ENCODE results near the gene XPO5.

XPO5 gene

DNA sequence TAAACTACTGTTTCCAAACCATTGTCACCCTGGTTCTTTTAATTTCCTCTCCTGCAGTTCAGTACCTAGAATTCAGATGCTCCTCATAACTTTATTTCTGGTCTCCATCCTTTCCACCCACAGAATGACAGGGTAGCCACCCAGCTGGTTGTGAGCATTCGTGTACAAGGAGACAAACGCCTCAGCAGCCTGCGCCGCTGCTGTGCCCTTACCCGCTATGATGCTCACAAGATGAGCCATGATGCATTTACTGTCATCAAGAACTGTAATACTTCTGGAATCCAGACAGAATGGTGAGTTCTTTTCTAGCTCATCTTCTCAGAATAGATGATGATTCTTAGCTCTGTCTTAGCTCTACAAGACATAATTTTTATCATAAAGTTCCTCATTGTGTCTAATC lies 34.6 kb upstream of the XPO5 start:
- peaks cover 12% of the 10 kb centered on the region for H3K36me3 ChIP-seq (ENCODE audit: control insufficient read depth, insufficient read depth, low read length)
- no peak overlapping the region for H3K4me3 ChIP-seq (replicated peaks; ENCODE audit: low read depth, low read length)
- TF ChIP-seq, protein P1, sequence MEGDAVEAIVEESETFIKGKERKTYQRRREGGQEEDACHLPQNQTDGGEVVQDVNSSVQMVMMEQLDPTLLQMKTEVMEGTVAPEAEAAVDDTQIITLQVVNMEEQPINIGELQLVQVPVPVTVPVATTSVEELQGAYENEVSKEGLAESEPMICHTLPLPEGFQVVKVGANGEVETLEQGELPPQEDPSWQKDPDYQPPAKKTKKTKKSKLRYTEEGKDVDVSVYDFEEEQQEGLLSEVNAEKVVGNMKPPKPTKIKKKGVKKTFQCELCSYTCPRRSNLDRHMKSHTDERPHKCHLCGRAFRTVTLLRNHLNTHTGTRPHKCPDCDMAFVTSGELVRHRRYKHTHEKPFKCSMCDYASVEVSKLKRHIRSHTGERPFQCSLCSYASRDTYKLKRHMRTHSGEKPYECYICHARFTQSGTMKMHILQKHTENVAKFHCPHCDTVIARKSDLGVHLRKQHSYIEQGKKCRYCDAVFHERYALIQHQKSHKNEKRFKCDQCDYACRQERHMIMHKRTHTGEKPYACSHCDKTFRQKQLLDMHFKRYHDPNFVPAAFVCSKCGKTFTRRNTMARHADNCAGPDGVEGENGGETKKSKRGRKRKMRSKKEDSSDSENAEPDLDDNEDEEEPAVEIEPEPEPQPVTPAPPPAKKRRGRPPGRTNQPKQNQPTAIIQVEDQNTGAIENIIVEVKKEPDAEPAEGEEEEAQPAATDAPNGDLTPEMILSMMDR (IDR thresholded peaks at IDR 0.05; ENCODE audit: insufficient read depth, low read length, poor library complexity, severe bottlenecking), result no peak
- H3K27me3 ChIP-seq (replicated peaks; ENCODE audit: control insufficient read depth, insufficient read depth, low read length), result no peaks in the 10 kb centered on the region
- no peak for DNase-seq (ENCODE audit: extremely low read depth, insufficient read length)

DNA sequence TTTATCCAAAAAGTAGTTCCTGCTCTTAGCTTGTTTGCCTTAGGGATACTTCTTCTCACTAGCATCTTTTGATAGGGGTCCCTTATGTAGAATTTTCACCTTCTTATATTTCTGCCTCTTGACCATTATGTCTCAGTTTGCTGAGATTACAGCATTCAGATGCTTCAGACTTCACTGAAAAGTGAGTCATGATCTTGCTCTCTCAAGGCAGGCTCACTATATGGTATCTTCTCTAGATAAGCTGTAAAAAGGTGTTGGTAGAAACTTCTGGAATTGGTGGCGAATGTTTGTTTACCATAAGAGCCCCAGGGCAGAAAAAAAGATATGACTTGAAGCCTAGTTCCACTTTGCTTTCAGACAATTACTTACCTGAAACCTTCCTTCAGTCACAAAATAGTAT lies 33.6 kb upstream of the XPO5 start:
- Histone ChIP-seq H3K27me3 (replicated peaks; ENCODE audit: control insufficient read depth, insufficient read depth, low read length) (no peaks in the 10 kb centered on the region), H3K36me3 (ENCODE audit: control insufficient read depth, insufficient read depth, low read length) (peaks cover 12% of the 10 kb centered on the region), H3K4me3 (replicated peaks; ENCODE audit: low read depth, low read length) (no peak overlapping the region)
- TF ChIP-seq, protein P1 (IDR thresholded peaks at IDR 0.05; ENCODE audit: insufficient read depth, low read length, poor library complexity, severe bottlenecking), result no peak
- DNase-seq (ENCODE audit: extremely low read depth, insufficient read length), result no peak

DNA sequence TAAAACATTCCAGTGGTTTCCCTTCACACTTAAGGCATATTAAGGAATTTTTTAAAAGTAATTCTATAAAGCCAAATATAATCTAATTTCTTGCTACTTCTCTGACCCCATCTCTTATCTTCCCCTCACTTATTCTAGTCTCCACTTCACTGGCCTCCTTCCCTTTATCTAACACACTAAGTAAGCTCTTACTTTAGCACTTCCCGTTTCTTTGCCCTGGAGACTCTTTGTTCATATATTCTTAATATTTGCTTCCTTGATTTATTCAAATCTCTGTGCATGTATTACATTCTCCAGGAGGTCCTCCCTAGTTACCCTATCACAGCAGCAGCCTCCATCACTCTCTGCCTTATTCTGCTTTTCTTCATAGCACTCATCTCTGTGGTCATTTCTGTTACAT lies 33.0 kb upstream of the XPO5 start:
- Histone ChIP-seq H3K36me3 (ENCODE audit: control insufficient read depth, insufficient read depth, low read length) (peaks cover 7% of the 10 kb centered on the region), H3K27me3 (replicated peaks; ENCODE audit: control insufficient read depth, insufficient read depth, low read length) (no peaks in the 10 kb centered on the region), H3K4me3 (replicated peaks; ENCODE audit: low read depth, low read length) (no peak overlapping the region)
- DNase-seq (ENCODE audit: extremely low read depth, insufficient read length), result no peak
- TF ChIP-seq, protein P1 (IDR thresholded peaks at IDR 0.05; ENCODE audit: insufficient read depth, low read length, poor library complexity, severe bottlenecking), result no peak

DNA sequence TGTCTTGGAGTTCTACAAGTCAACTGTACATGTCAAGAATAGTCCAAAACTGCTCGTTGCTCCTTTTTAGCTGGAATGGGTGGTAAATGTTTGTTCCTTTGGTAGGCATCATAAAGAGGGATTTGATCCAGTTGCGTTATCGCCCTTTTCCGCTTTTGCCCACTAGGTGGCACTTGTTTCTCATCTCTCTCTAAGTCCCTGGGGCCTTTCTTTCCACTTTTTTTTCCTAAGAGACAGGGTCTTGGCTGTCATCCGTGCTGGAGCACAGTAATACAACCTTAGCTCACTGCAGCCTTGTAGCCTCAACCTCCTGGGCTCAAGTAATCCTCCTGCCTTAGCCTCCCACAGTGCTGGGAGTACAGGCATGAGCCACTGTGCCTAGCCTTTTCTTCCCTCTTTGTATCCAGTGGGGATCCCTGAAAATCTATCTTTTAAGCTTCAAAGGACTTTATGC lies 32.5 kb upstream of the XPO5 start:
- DNase-seq (ENCODE audit: extremely low read depth, insufficient read length), result no peak

DNA sequence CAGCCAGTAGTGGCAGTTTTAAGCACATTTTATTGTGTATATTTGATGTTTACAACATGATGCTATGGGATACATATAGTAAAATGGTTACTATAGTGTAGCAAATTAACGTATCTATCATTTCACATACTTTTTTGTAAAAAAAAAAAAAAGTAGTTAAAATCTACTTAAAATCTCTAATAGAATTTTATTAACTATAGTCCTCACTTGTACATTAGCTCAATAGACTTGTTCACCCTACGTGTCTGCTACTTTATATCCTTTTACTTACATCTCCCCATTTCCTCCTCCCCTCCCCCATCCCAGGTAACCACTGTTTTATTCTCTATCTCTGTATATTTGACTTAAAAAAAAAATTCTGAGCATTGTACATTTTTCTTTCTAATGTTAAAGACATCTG lies 30.2 kb upstream of the XPO5 start:
- Histone ChIP-seq H3K36me3 (ENCODE audit: control insufficient read depth, insufficient read depth, low read length) (peaks cover 7% of the 10 kb centered on the region), H3K4me3 (replicated peaks; ENCODE audit: low read depth, low read length) (no peak overlapping the region), H3K27me3 (replicated peaks; ENCODE audit: control insufficient read depth, insufficient read depth, low read length) (no peaks in the 10 kb centered on the region)
- no peak for DNase-seq (ENCODE audit: extremely low read depth, insufficient read length)
- TF ChIP-seq, protein P1 (IDR thresholded peaks at IDR 0.05; ENCODE audit: insufficient read depth, low read length, poor library complexity, severe bottlenecking), result no peak

More for the DNA sequence above, 32.5 kb upstream of the XPO5 start:
- Histone ChIP-seq H3K4me3 (replicated peaks; ENCODE audit: low read depth, low read length) (no peak overlapping the region), H3K36me3 (ENCODE audit: control insufficient read depth, insufficient read depth, low read length) (peaks cover 5% of the 10 kb centered on the region), H3K27me3 (replicated peaks; ENCODE audit: control insufficient read depth, insufficient read depth, low read length) (no peaks in the 10 kb centered on the region)
- TF ChIP-seq, protein P1 (IDR thresholded peaks at IDR 0.05; ENCODE audit: insufficient read depth, low read length, poor library complexity, severe bottlenecking), result peak; percentile 79

DNA sequence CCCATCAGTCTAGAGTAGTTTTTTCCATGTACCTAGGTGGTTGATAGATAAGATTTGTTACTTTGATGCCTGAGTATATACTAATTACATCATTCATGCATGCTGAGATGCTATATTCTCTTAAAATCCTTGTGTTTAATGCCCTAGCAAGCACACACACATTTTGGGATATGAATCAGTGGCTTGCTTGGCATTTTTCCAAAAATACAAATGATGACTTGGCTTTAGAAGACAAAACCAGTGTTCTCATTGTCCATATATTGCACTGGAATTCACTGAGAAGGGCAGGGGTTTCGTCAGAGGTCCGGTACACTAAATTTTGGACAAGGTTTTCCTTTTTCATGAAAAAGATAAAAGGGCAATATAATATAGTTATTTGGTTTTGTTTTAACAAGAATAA lies 28.3 kb upstream of the XPO5 start:
- DNase-seq (ENCODE audit: extremely low read depth, insufficient read length), result no peak
- peaks cover 4% of the 10 kb centered on the region for H3K36me3 ChIP-seq (ENCODE audit: control insufficient read depth, insufficient read depth, low read length)
- TF ChIP-seq, protein P1 (IDR thresholded peaks at IDR 0.05; ENCODE audit: insufficient read depth, low read length, poor library complexity, severe bottlenecking), result no peak

More for the DNA sequence above, 28.3 kb upstream of the XPO5 start:
- H3K4me3 ChIP-seq (replicated peaks; ENCODE audit: low read depth, low read length), result no peak overlapping the region
- no peaks in the 10 kb centered on the region for H3K27me3 ChIP-seq (replicated peaks; ENCODE audit: control insufficient read depth, insufficient read depth, low read length)

All from GM06990 (cell line).